ENCODE data around the gene ARMC3. TPM values are rescaled to one million over a fixed set of nuclear protein-coding genes. Genes with fewer than 3 reads are reported as not detected.

The ARMC3 gene
- total RNA-seq, 1 experiment from 2014 or later: 0.28 TPM

DNA sequence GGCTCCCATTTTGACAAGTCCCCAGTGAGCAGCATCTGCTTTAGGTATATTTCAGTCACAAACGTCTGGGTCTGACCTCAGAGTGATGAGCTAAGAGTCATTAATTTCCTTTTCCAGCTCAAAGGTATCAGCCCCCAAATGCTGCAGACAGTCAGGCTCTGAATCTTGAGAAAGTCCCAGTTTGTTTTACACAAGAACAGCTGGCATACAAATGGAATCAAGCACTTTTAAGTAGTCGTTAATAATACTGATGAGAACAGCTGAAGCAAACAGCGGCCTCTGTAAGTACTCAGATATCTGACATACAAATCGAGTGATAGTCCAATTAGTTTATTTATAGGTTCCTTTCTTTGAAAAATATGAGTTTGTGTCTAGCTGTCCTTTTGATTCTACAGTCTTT, 118.2 kb downstream of the ARMC3 start (continued):
- TF ChIP-seq, protein P1, sequence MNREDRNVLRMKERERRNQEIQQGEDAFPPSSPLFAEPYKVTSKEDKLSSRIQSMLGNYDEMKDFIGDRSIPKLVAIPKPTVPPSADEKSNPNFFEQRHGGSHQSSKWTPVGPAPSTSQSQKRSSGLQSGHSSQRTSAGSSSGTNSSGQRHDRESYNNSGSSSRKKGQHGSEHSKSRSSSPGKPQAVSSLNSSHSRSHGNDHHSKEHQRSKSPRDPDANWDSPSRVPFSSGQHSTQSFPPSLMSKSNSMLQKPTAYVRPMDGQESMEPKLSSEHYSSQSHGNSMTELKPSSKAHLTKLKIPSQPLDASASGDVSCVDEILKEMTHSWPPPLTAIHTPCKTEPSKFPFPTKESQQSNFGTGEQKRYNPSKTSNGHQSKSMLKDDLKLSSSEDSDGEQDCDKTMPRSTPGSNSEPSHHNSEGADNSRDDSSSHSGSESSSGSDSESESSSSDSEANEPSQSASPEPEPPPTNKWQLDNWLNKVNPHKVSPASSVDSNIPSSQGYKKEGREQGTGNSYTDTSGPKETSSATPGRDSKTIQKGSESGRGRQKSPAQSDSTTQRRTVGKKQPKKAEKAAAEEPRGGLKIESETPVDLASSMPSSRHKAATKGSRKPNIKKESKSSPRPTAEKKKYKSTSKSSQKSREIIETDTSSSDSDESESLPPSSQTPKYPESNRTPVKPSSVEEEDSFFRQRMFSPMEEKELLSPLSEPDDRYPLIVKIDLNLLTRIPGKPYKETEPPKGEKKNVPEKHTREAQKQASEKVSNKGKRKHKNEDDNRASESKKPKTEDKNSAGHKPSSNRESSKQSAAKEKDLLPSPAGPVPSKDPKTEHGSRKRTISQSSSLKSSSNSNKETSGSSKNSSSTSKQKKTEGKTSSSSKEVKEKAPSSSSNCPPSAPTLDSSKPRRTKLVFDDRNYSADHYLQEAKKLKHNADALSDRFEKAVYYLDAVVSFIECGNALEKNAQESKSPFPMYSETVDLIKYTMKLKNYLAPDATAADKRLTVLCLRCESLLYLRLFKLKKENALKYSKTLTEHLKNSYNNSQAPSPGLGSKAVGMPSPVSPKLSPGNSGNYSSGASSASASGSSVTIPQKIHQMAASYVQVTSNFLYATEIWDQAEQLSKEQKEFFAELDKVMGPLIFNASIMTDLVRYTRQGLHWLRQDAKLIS (CRISPR knock-in tag; IDR thresholded peaks at IDR 0.05; ENCODE audit: borderline replicate concordance): no peak
- TF ChIP-seq TCF7 (CRISPR knock-in tag; IDR thresholded peaks at IDR 0.05; ENCODE audit: low read depth) (no peak), TP53 (CRISPR knock-in tag; IDR thresholded peaks at IDR 0.05) (no peak)

DNA sequence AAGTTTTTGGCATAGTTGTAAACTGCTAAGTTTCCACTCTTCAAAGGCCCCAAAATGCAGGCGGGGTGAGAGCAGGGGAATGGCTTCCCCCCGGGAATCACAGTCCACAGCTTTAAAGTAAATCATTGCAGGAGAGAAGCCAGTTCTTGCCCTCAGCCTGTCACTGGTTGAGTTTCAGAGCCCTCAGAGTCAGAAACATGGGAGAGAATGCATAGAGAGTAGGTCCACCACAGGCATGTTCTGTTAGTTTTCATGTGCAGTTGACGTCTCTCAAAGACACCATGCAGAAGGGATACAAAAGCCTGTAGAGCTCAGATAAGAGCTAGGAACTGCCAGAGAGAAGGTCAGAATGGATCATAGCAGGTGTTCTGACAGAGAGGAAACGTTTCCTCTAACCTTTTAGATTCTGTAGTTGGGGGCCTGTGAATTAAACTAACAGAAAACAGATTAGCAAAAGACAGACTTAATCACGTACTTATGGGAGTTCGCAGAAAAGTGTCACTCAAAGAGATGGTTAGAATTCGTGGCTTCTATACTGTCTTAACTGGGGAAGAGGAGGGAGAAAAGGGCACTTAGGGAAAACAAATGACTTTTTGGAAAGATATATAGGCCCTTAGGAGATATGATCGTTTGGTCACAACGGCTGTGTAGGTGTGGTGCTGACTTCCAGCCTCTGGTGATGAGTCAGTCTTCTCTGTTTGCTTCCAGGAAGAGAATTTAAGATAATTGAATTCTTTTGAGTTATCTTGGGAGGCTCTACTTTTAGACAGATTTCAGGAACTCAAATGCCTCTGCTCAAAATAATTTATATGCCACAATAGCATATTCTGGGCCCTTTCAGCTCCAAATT, 119.6 kb downstream of the ARMC3 start:
- no peak overlapping the region for H3K4me3 Mint-ChIP-seq
- H3K36me3 Mint-ChIP-seq: no peaks in the 10 kb centered on the region
- H3K4me1 Mint-ChIP-seq: peaks cover 14% of the 10 kb centered on the region
- DNase-seq (ENCODE audit: low spot score): no peak
- CTCF ChIA-PET: interaction anchor here (1.3 kb wide), 1 partner anchor 12 kb away, joined by 3 read pairs; no protein-coding TSS in a partner anchor
- no peak overlapping the region for H3K27ac Mint-ChIP-seq
- ATAC-seq: no peak
- H3K9me3 Mint-ChIP-seq: no peaks in the 10 kb centered on the region
- no peaks in the 10 kb centered on the region for H3K27me3 Mint-ChIP-seq (ENCODE audit: low read depth)
- POLR2A ChIA-PET: no interaction called here
- TF ChIP-seq GABPB1 (CRISPR knock-in tag; IDR thresholded peaks at IDR 0.05) (no peak), PRRX2 (CRISPR knock-in tag; IDR thresholded peaks at IDR 0.05) (no peak), RORB (CRISPR knock-in tag; IDR thresholded peaks at IDR 0.05) (no peak), NR1H2 (CRISPR knock-in tag; IDR thresholded peaks at IDR 0.05) (no peak), SMAD3 (CRISPR knock-in tag; IDR thresholded peaks at IDR 0.05; ENCODE audit: borderline replicate concordance) (no peak), SP1 (CRISPR knock-in tag; conservative IDR thresholded peaks at IDR 0.05) (no peak), NR3C1 (CRISPR knock-in tag; conservative IDR thresholded peaks at IDR 0.05; ENCODE audit: low read depth) (no peak), ZNF423 (CRISPR knock-in tag; IDR thresholded peaks at IDR 0.05) (no peak), HMGA2 (CRISPR knock-in tag; IDR thresholded peaks at IDR 0.05) (no peak)
- TF ChIP-seq, protein P2, sequence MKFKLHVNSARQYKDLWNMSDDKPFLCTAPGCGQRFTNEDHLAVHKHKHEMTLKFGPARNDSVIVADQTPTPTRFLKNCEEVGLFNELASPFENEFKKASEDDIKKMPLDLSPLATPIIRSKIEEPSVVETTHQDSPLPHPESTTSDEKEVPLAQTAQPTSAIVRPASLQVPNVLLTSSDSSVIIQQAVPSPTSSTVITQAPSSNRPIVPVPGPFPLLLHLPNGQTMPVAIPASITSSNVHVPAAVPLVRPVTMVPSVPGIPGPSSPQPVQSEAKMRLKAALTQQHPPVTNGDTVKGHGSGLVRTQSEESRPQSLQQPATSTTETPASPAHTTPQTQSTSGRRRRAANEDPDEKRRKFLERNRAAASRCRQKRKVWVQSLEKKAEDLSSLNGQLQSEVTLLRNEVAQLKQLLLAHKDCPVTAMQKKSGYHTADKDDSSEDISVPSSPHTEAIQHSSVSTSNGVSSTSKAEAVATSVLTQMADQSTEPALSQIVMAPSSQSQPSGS (CRISPR knock-in tag; IDR thresholded peaks at IDR 0.05; ENCODE audit: borderline replicate concordance, low read depth): no peak
- TF ChIP-seq, protein P3, sequence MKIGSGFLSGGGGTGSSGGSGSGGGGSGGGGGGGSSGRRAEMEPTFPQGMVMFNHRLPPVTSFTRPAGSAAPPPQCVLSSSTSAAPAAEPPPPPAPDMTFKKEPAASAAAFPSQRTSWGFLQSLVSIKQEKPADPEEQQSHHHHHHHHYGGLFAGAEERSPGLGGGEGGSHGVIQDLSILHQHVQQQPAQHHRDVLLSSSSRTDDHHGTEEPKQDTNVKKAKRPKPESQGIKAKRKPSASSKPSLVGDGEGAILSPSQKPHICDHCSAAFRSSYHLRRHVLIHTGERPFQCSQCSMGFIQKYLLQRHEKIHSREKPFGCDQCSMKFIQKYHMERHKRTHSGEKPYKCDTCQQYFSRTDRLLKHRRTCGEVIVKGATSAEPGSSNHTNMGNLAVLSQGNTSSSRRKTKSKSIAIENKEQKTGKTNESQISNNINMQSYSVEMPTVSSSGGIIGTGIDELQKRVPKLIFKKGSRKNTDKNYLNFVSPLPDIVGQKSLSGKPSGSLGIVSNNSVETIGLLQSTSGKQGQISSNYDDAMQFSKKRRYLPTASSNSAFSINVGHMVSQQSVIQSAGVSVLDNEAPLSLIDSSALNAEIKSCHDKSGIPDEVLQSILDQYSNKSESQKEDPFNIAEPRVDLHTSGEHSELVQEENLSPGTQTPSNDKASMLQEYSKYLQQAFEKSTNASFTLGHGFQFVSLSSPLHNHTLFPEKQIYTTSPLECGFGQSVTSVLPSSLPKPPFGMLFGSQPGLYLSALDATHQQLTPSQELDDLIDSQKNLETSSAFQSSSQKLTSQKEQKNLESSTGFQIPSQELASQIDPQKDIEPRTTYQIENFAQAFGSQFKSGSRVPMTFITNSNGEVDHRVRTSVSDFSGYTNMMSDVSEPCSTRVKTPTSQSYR (CRISPR knock-in tag; IDR thresholded peaks at IDR 0.05): no peak
- TF ChIP-seq, protein P4, sequence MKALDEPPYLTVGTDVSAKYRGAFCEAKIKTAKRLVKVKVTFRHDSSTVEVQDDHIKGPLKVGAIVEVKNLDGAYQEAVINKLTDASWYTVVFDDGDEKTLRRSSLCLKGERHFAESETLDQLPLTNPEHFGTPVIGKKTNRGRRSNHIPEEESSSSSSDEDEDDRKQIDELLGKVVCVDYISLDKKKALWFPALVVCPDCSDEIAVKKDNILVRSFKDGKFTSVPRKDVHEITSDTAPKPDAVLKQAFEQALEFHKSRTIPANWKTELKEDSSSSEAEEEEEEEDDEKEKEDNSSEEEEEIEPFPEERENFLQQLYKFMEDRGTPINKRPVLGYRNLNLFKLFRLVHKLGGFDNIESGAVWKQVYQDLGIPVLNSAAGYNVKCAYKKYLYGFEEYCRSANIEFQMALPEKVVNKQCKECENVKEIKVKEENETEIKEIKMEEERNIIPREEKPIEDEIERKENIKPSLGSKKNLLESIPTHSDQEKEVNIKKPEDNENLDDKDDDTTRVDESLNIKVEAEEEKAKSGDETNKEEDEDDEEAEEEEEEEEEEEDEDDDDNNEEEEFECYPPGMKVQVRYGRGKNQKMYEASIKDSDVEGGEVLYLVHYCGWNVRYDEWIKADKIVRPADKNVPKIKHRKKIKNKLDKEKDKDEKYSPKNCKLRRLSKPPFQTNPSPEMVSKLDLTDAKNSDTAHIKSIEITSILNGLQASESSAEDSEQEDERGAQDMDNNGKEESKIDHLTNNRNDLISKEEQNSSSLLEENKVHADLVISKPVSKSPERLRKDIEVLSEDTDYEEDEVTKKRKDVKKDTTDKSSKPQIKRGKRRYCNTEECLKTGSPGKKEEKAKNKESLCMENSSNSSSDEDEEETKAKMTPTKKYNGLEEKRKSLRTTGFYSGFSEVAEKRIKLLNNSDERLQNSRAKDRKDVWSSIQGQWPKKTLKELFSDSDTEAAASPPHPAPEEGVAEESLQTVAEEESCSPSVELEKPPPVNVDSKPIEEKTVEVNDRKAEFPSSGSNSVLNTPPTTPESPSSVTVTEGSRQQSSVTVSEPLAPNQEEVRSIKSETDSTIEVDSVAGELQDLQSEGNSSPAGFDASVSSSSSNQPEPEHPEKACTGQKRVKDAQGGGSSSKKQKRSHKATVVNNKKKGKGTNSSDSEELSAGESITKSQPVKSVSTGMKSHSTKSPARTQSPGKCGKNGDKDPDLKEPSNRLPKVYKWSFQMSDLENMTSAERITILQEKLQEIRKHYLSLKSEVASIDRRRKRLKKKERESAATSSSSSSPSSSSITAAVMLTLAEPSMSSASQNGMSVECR (CRISPR knock-in tag; IDR thresholded peaks at IDR 0.05; ENCODE audit: borderline replicate concordance): no peak
- TF ChIP-seq, protein P5, sequence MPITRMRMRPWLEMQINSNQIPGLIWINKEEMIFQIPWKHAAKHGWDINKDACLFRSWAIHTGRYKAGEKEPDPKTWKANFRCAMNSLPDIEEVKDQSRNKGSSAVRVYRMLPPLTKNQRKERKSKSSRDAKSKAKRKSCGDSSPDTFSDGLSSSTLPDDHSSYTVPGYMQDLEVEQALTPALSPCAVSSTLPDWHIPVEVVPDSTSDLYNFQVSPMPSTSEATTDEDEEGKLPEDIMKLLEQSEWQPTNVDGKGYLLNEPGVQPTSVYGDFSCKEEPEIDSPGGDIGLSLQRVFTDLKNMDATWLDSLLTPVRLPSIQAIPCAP (CRISPR knock-in tag; IDR thresholded peaks at IDR 0.05): no peak
- TF ChIP-seq, protein P6, sequence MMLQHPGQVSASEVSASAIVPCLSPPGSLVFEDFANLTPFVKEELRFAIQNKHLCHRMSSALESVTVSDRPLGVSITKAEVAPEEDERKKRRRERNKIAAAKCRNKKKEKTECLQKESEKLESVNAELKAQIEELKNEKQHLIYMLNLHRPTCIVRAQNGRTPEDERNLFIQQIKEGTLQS (CRISPR knock-in tag; conservative IDR thresholded peaks at IDR 0.05): no peak
- TF ChIP-seq, protein P7, sequence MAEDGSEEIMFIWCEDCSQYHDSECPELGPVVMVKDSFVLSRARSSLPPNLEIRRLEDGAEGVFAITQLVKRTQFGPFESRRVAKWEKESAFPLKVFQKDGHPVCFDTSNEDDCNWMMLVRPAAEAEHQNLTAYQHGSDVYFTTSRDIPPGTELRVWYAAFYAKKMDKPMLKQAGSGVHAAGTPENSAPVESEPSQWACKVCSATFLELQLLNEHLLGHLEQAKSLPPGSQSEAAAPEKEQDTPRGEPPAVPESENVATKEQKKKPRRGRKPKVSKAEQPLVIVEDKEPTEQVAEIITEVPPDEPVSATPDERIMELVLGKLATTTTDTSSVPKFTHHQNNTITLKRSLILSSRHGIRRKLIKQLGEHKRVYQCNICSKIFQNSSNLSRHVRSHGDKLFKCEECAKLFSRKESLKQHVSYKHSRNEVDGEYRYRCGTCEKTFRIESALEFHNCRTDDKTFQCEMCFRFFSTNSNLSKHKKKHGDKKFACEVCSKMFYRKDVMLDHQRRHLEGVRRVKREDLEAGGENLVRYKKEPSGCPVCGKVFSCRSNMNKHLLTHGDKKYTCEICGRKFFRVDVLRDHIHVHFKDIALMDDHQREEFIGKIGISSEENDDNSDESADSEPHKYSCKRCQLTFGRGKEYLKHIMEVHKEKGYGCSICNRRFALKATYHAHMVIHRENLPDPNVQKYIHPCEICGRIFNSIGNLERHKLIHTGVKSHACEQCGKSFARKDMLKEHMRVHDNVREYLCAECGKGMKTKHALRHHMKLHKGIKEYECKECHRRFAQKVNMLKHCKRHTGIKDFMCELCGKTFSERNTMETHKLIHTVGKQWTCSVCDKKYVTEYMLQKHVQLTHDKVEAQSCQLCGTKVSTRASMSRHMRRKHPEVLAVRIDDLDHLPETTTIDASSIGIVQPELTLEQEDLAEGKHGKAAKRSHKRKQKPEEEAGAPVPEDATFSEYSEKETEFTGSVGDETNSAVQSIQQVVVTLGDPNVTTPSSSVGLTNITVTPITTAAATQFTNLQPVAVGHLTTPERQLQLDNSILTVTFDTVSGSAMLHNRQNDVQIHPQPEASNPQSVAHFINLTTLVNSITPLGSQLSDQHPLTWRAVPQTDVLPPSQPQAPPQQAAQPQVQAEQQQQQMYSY (CRISPR knock-in tag; IDR thresholded peaks at IDR 0.05): no peak
